Peyer's patch (tissue), 4 donors: Measurements from ENCODE around the gene SLC35F4.

Source experiments
- CTCF ChIP-seq, 6 experiments: fragments of 450-650 bp in 4 of 6; fragments of 200-600 bp in 2 of 6; sonication (generic) in 1 of 6; IDR thresholded peaks; one replicate each; pipeline ENCODE4 v1.5.1; 2017 to 2019; ENCODE audit warnings: antibody characterized with exemption in 6 of 6, mild to moderate bottlenecking in 3 of 6, moderate library complexity in 1 of 6
- POLR2A ChIP-seq, 2 donors: fragments of 450-650 bp; IDR thresholded peaks; one replicate each; pipeline ENCODE4 v1.5.1; 2017; ENCODE audit warnings: antibody characterized with exemption in 2 of 2, mild to moderate bottlenecking in 2 of 2, moderate library complexity in 2 of 2

- TF ChIP-seq CTCF (IDR thresholded peaks at IDR 0.05) (no peak), POLR2A (IDR thresholded peaks at IDR 0.05) (no peak)
Measured at GRCh38 chr14:57879516-57879915, 13.6 kb upstream of the SLC35F4 start.
